ENCODE results near the gene UBE2O.
"Not testable (repeated sequence)": the region's sequence is repeated elsewhere in the genome, so short reads cannot be mapped to it uniquely, and the experiment has no call there.

UBE2O gene

DNA sequence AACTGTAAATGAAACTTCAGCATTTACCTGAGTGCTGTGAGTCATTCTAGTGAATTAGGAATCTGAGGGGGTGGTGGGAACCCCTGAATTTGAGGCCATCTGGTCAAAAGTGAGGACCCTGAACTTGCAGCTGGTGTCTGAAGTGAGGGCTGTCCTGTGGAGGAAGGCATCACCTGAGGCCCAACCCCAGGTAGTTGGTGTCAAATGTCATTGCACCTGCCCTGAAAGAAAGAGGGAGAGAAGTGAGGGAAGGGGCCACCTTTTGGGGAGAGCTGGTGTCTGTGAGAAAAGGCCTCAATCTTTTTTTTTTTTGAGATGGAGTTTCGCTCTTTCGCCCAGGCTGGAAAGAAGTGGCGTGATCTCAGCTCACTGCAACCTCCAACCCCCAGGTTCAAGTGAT lies 86.7 kb downstream of the UBE2O start:
- H3K4me3 ChIP-seq (ENCODE audit: low read depth, low read length) = no peak overlapping the region
- no peak for DNase-seq (ENCODE audit: low read depth)
- TF ChIP-seq, protein P1, sequence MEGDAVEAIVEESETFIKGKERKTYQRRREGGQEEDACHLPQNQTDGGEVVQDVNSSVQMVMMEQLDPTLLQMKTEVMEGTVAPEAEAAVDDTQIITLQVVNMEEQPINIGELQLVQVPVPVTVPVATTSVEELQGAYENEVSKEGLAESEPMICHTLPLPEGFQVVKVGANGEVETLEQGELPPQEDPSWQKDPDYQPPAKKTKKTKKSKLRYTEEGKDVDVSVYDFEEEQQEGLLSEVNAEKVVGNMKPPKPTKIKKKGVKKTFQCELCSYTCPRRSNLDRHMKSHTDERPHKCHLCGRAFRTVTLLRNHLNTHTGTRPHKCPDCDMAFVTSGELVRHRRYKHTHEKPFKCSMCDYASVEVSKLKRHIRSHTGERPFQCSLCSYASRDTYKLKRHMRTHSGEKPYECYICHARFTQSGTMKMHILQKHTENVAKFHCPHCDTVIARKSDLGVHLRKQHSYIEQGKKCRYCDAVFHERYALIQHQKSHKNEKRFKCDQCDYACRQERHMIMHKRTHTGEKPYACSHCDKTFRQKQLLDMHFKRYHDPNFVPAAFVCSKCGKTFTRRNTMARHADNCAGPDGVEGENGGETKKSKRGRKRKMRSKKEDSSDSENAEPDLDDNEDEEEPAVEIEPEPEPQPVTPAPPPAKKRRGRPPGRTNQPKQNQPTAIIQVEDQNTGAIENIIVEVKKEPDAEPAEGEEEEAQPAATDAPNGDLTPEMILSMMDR (IDR thresholded peaks at IDR 0.05; ENCODE audit: insufficient read depth, low read depth, low read length, missing control alignments) = no peak

DNA sequence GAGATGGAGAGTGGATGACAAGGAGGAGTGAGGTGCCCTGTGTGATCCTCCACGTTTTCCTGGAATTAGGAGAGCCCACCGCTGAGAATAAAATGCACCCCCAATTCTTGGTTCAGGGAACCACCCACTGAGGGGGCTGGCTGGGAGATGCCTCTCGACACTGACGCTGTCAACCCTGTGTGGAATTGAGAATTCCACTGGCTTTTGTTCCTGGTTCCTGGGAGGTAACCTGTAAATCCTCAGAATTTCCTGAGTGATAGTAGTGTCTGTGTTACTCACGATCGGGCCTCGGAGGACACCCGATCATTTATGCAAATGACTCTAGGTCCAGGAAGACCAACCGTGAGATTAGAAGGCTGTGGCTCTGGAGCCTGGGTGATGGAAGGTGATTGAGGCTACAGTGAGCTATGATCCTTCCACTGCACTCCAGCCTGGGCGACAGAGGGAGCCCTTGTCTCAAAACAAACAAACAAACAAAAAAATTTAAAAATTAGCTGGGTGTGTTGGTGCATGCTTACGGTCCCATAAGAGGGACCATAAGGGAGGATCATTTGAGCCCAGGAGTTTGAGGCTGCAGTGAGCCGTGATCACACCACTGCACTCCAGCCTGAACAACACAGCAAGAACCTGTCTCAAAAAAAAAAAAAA lies 87.6 kb downstream of the UBE2O start:
- TF ChIP-seq, protein P1 (IDR thresholded peaks at IDR 0.05; ENCODE audit: insufficient read depth, low read depth, low read length, missing control alignments) = peak; percentile 45
- DNase-seq (ENCODE audit: low read depth) = peak; percentile 58
- H3K4me3 ChIP-seq (ENCODE audit: low read depth, low read length) = no peak overlapping the region

DNA sequence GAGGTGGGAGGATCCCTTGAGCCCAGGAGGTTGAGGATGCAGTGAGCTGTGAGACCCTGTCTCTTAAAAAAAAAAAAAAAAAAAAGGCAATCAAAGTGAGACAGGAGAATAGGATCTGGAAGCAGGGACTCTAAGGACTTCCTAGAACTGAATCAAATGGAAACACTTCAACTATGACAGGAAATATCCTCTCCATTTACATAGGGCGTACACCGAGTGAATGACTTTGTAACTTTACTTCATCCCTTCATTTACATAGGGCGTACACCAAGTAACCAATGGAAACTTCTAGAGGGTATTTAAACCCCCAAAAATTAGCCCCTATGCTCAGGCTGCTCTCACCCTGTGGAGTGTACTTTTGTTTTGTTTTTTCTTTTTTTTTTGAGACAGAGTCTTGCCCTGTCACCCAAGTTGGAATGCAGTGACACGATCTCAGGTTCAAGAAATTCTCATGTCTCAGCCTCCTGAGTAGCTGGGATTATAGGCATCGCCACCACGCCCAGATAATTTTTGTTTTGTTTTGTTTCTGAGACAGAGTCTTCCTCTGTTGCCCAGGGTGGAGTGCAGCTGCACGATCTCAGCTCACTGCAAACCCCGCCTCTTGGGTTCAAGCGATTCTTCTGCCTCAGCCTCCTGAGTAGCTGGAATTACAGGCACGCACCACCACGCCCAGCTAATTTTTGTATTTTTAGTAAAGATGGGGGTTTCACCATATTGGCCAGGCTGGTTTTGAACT lies 89.7 kb downstream of the UBE2O start:
- TF ChIP-seq, protein P1 (IDR thresholded peaks at IDR 0.05; ENCODE audit: insufficient read depth, low read depth, low read length, missing control alignments) = no peak
- no peak for DNase-seq (ENCODE audit: low read depth)
- H3K4me3 ChIP-seq (ENCODE audit: low read depth, low read length) = no peak overlapping the region

DNA sequence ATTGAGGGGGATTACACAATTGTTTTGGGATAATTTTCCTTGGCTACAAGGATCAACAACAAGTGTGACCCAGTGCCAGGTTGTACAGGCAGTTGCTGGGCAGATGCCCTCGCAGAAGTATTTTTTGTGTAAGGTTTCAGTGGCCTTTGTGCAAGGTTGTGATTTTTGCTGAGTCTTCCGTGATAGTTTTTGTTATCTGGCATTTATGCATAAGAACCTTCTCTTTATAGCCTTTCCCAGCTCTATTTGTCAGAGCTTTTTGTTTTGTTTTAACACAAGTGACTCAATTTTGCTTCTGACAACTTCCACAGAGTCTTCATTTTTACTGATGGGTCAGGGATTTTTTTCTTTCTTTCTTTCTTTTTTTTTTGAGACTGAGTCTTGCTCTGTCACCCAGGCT lies 92.5 kb downstream of the UBE2O start:
- DNase-seq (ENCODE audit: low read depth) = no peak
- TF ChIP-seq, protein P1 (IDR thresholded peaks at IDR 0.05; ENCODE audit: insufficient read depth, low read depth, low read length, missing control alignments) = no peak
- H3K4me3 ChIP-seq (ENCODE audit: low read depth, low read length) = no peak overlapping the region

DNA sequence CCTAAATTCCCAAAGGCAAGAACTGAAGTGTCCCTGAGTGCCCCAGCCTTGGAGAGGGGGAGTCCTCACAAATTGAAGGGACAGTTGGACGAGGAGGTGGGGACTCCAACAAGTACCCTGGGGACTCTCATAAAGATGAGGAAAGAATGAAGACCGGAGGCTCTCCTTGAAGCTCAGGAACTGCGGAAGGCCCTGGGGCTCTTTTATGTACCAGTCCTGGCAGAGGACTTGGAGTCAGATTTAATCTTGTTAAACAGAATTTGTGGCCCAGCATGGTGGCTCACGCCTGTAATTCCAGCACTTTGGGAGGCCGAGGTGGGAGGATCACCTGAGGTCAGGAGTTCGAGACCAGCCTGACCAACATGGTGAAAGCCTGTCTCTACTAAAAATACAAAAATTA lies 93.2 kb downstream of the UBE2O start:
- not testable (repeated sequence) for DNase-seq (ENCODE audit: low read depth); H3K4me3 ChIP-seq (ENCODE audit: low read depth, low read length)

DNA sequence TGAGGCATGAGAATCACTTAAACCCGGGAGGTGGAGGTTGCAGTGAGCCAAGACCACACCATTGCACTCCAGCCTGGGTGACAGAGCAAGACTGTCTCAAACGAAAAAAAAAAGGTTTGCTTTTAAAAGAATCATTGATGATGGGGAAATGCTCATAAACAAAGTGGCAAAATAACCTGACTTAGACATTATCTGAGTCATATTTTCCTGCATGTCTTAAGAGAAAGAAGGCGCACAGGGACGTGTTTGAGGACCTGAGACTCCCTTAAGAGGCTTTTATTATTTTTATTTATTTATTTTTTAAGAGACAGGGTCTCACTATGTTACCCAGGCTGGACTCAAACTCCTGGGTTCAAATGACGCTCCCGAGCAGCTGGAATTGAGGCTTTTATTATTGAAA lies 93.6 kb downstream of the UBE2O start:
- no peak overlapping the region for H3K4me3 ChIP-seq (ENCODE audit: low read depth, low read length)
- TF ChIP-seq, protein P1 (IDR thresholded peaks at IDR 0.05; ENCODE audit: insufficient read depth, low read depth, low read length, missing control alignments) = no peak
- no peak for DNase-seq (ENCODE audit: low read depth)

DNA sequence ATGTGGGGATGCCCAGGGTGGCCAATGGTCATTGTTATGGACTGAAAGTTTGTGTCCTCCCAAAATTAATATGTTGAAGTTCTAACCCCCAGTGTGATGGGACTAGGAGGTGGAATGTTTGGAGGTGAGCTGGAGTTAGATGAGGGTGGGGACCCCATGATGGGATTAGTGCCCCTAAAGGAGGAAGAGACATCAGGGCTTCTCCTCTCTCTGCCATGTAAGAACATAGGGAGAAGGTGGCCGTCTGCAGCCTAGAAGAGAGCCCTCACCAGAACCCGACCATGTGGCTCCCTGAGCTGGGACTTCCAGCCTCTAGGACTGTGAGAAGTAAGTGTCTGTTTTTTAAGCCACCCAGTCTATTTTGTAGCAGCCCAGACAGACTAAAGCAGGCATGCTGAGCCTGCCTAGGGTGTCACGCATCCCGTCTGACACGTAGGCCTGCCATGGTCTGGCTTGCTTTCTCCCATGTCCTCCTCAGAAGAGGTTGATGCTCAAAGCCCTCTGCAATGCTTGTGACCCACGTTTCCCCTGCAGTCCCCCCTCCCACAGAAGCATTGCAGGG lies 95.3 kb downstream of the UBE2O start:
- DNase-seq (ENCODE audit: low read depth) = no peak
- no peak overlapping the region for H3K4me3 ChIP-seq (ENCODE audit: low read depth, low read length)
- TF ChIP-seq, protein P1 (IDR thresholded peaks at IDR 0.05; ENCODE audit: insufficient read depth, low read depth, low read length, missing control alignments) = no peak

All from GM12865 (cell line).